IMR-90 (cell line): ENCODE measurements around the gene DOLPP1. TPM values are rescaled to one million over a fixed set of nuclear protein-coding genes. Genes with fewer than 3 reads are reported as not detected.
"Not testable (repeated sequence)": the region's sequence is repeated elsewhere in the genome, so short reads cannot be mapped to it uniquely, and the experiment has no call there.

Experiments
- ATAC-seq: fragments of 200-7000 bp; cut with Tn5 transposase; 2 replicates; pipeline ENCODE4 v1.9.1; 2020; ENCODE audit warnings: low read depth, mild to moderate bottlenecking, moderate library complexity
- BruUV-seq: library from RNA; stranded (reverse); fragments of 400-500 nt; replicated peaks from 2 replicates; lab custom pipeline; 2021; lab: Mats Ljungman, UMichigan
- CTCF ChIA-PET: fragments of 300-600 bp; formaldehyde crosslinking; extraction: SDS; loops from one replicate; lab custom pipeline; 2021; ENCODE audit warnings: antibody characterized with exemption; lab: Yijun Ruan, JAX
- POLR2A ChIA-PET: fragments of 300-600 bp; sonication (Branson Sonifier 250); formaldehyde crosslinking; loops from one replicate; lab custom pipeline; 2022; ENCODE audit warnings: antibody characterized with exemption; ENCODE audit not compliant: unreplicated experiment; lab: Charles Lee
- DNase-seq: peaks from one replicate; pipeline ENCODE4 v3.0.0; 2013
- H2AFZ ChIP-seq: replicated peaks from 2 replicates; pipeline ENCODE3; 2013; ENCODE audit warnings: low read length, mild to moderate bottlenecking; ENCODE audit not compliant: poor library complexity
- H2AK5ac ChIP-seq: 2 replicates; pipeline ENCODE4 v1.6.1; 2013; ENCODE audit warnings: low read depth, low read length, inconsistent platforms
- H2AK9ac ChIP-seq: replicated peaks from 2 replicates; pipeline ENCODE3; 2013; ENCODE audit warnings: mild to moderate bottlenecking, low read depth, low read length, moderate library complexity; ENCODE audit not compliant: poor library complexity
- H2BK120ac ChIP-seq: 2 replicates; pipeline ENCODE4 v1.6.1; 2013; ENCODE audit warnings: low read depth, low read length, inconsistent platforms
- H2BK15ac ChIP-seq: 3 replicates; pipeline ENCODE4 v1.6.1; 2013; ENCODE audit warnings: low read depth, low read length, inconsistent platforms
- H2BK20ac ChIP-seq: 2 replicates; pipeline ENCODE4 v1.6.1; 2013; ENCODE audit warnings: low read depth, mild to moderate bottlenecking, inconsistent platforms, low read length, moderate library complexity
- H2BK5ac ChIP-seq: 2 replicates; pipeline ENCODE4 v1.6.1; 2013; ENCODE audit warnings: mild to moderate bottlenecking, low read depth, low read length, inconsistent platforms; ENCODE audit not compliant: poor library complexity, severe bottlenecking
- H3K14ac ChIP-seq: replicated peaks from 2 replicates; pipeline ENCODE4 v1.6.1; 2013; ENCODE audit warnings: low read depth, low read length, inconsistent platforms
- H3K18ac ChIP-seq: 2 replicates; pipeline ENCODE4 v1.6.1; 2013; ENCODE audit warnings: low read depth, low read length, control low read depth
- H3K23ac ChIP-seq: 2 replicates; pipeline ENCODE4 v1.6.1; 2013; ENCODE audit warnings: low read depth, low read length, inconsistent platforms
- H3K27ac ChIP-seq: 2 replicates; pipeline ENCODE4 v1.5.1; 2013; ENCODE audit warnings: mild to moderate bottlenecking, control low read depth, low read length; ENCODE audit not compliant: insufficient read depth
- H3K27me3 ChIP-seq: 2 replicates; pipeline ENCODE4 v1.6.1; 2013; ENCODE audit warnings: low read length; ENCODE audit not compliant: control insufficient read depth, insufficient read depth
- H3K36me3 ChIP-seq: 2 replicates; pipeline ENCODE4 v1.6.1; 2013; ENCODE audit warnings: low read length, mixed read lengths; ENCODE audit not compliant: control insufficient read depth, insufficient read depth
- H3K4ac ChIP-seq: 2 replicates; pipeline ENCODE4 v1.6.1; 2013; ENCODE audit warnings: low read depth, low read length, inconsistent platforms
- H3K4me1 ChIP-seq: 2 replicates; pipeline ENCODE4 v1.6.1; 2013; ENCODE audit warnings: low read length, mixed read lengths; ENCODE audit not compliant: control insufficient read depth, insufficient read depth
- H3K4me2 ChIP-seq: 2 replicates; pipeline ENCODE4 v1.6.1; 2013; ENCODE audit warnings: low read depth, mild to moderate bottlenecking, control low read depth, low read length, moderate library complexity
- H3K4me3 ChIP-seq: 2 replicates; pipeline ENCODE4 v1.5.1; 2013; ENCODE audit warnings: low read depth, mild to moderate bottlenecking, control low read depth, low read length, moderate library complexity; ENCODE audit not compliant: insufficient read depth
- H3K56ac ChIP-seq: 2 replicates; pipeline ENCODE4 v1.6.1; 2013; ENCODE audit warnings: low read length, inconsistent platforms; ENCODE audit not compliant: insufficient read depth; ENCODE audit errors: extremely low read depth
- H3K79me1 ChIP-seq, 2 experiments: 2 replicates each; pipeline ENCODE4 v1.6.1; 2013; ENCODE audit warnings: low read length in 2 of 2, inconsistent platforms in 1 of 2, low read depth in 1 of 2
- H3K9ac ChIP-seq: 2 replicates; pipeline ENCODE4 v1.6.1; 2013; ENCODE audit warnings: low read depth, low read length, control low read depth
- H3K9me1 ChIP-seq: 2 replicates; pipeline ENCODE4 v1.6.1; 2013; ENCODE audit warnings: low read length, inconsistent platforms; ENCODE audit not compliant: insufficient read depth
- H3K9me3 ChIP-seq: 2 replicates; pipeline ENCODE4 v1.6.1; 2013; ENCODE audit warnings: low read length; ENCODE audit not compliant: control insufficient read depth, insufficient read depth
- H4K20me1 ChIP-seq: 2 replicates; pipeline ENCODE4 v1.6.1; 2013; ENCODE audit warnings: low read length, inconsistent platforms; ENCODE audit not compliant: insufficient read depth
- H4K5ac ChIP-seq: 2 replicates; pipeline ENCODE4 v1.6.1; 2013; ENCODE audit warnings: mild to moderate bottlenecking, low read depth, low read length, control low read depth
- H4K8ac ChIP-seq, 2 experiments: 2 replicates each; pipeline ENCODE4 v1.6.1; 2013; ENCODE audit warnings: low read depth in 2 of 2, low read length in 2 of 2, control low read depth in 1 of 2, inconsistent platforms in 1 of 2
- H4K91ac ChIP-seq: 2 replicates; pipeline ENCODE4 v1.6.1; 2013; ENCODE audit warnings: low read depth, low read length, inconsistent platforms; ENCODE audit not compliant: insufficient read depth
- CTCF ChIP-seq: conservative IDR thresholded peaks from 2 replicates; pipeline ENCODE4 v1.5.1; 2012; ENCODE audit warnings: mild to moderate bottlenecking, low read depth, low read length, improper control_type of control experiment
- WGBS, 2 experiments: methylation state at CpG; one replicate each; pipeline versions ENCODE4 v1.1.5 to v1.1.7; 2013; ENCODE audit warnings: missing lambda C conversion rate in 2 of 2; ENCODE audit not compliant: insufficient read length in 1 of 2; ENCODE audit errors: extremely low coverage in 2 of 2; 5-methylcytosine and 5-hydroxymethylcytosine counted together
- dilution Hi-C: fragments of 300-500 bp; cut with HindIII; formaldehyde crosslinking; loops from one replicate; pipeline ENCODE4 v1.14.3; 2018; ENCODE audit warnings: low sequenced_read_pairs; ENCODE audit not compliant: unreplicated experiment
- in situ Hi-C: fragments of 300-500 bp; cut with MboI; formaldehyde crosslinking; loops from 3 replicates; pipeline ENCODE4 v1.14.3; 2019; ENCODE audit warnings: low sequenced_read_pairs, inconsistent platforms, mixed read lengths
- intact Hi-C: fragments of 100-400 bp; cut with micrococcal nuclease; formaldehyde crosslinking; loops from 2 replicates; pipeline ENCODE4 v1.10.0; 2022
- polyA plus RNA-seq, 3 experiments: library from polyadenylated mRNA; depleted of rRNA; stranded (reverse); fragments of >200 nt; gene quantifications; 2 replicates each; pipeline ENCODE4 v1.2.3, GENCODE V29; 2012; ENCODE audit warnings: low replicate concordance in 1 of 3
- total RNA-seq: library from RNA; depleted of rRNA; stranded (reverse); fragments of >200 nt; gene quantifications from 2 replicates; pipeline ENCODE4 v1.2.3, GENCODE V29; 2012

Gene DOLPP1
- total and polyA plus RNA-seq, 2 of the 4 experiments (the other 2 are of a cell fraction): 7.0 to 16.5 TPM

- no peak for TF ChIP-seq CTCF
These were observed 47.8 kb downstream of the DOLPP1 start (continued) for GRCh38 chr9:129128689-129129088.

GRCh38 chr9:129130271-129130670, 49.4 kb downstream of the DOLPP1 start:
- intact Hi-C loops: not testable (repeated sequence)
- H3K79me1 ChIP-seq: peaks cover 9 to 50% of the 10 kb centered on the region in 2 experiments; a peak in 2 of 4 replicates

More at GRCh38 chr9:129130271-129130670, 49.4 kb downstream of the DOLPP1 start:
- H3K23ac ChIP-seq, H2AFZ ChIP-seq, H4K5ac ChIP-seq, dilution Hi-C loops, H2BK5ac ChIP-seq, H3K27ac ChIP-seq, H4K8ac ChIP-seq, BruUV-seq, H3K18ac ChIP-seq, H3K56ac ChIP-seq, H4K20me1 ChIP-seq, DNase-seq, H3K4ac ChIP-seq, ATAC-seq, H2BK15ac ChIP-seq, H3K14ac ChIP-seq, H3K9ac ChIP-seq, H3K4me2 ChIP-seq, H3K4me1 ChIP-seq, H3K4me3 ChIP-seq, H2BK120ac ChIP-seq, H3K9me3 ChIP-seq, H2AK5ac ChIP-seq, H3K27me3 ChIP-seq, H2BK20ac ChIP-seq, H2AK9ac ChIP-seq, H4K91ac ChIP-seq, H3K9me1 ChIP-seq: not testable (repeated sequence)
- in situ Hi-C loops: loop anchor here (5.0 kb wide), 2 partner anchors 487 to 652 kb away; no protein-coding TSS in a partner anchor
- peaks cover 26% of the 10 kb centered on the region for H3K36me3 ChIP-seq
- 100% methylated on average over 3 of the region's 7 CpGs; no CpG with 5 or more reads in 1 of the 2 experiments for WGBS, 2 experiments
- POLR2A ChIA-PET: interaction anchor here (0.5 kb wide), 1 partner anchor 366 kb away, joined by 21 read pairs; no protein-coding TSS in a partner anchor
- CTCF ChIA-PET: interaction anchor here (1.2 kb wide), 1 partner anchor 12 kb away, joined by 4 read pairs; no protein-coding TSS in a partner anchor
